SK-N-SH treated with all-trans-retinoic acid at 6 μM for 48 hours (cell line): Measurements from ENCODE around the gene CCNT1.

Experiments
- ATAC-seq: fragments of 200-7000 bp; cut with Tn5 transposase; 3 replicates; pipeline ENCODE4 v1.9.1; 2020; ENCODE audit warnings: mild to moderate bottlenecking, moderate library complexity
- ARNTL ChIP-seq: fragments of 450-650 bp; formaldehyde crosslinking; IDR thresholded peaks from 2 replicates; pipeline ENCODE4 v1.5.0; 2020; ENCODE audit warnings: low read depth, mild to moderate bottlenecking, moderate library complexity, borderline replicate concordance
- CREB5 ChIP-seq: fragments of 250-450 bp; sonication (Bioruptor Pico); IDR thresholded peaks from 2 replicates; pipeline ENCODE4 v1.5.1; 2020; ENCODE audit warnings: low read depth, mild to moderate bottlenecking, moderate library complexity
- CSDC2 ChIP-seq: fragments of 250-450 bp; sonication (Bioruptor Pico); IDR thresholded peaks from 2 replicates; pipeline ENCODE4 v1.5.0; 2020; ENCODE audit warnings: mild to moderate bottlenecking, moderate library complexity
- GLIS3 ChIP-seq: fragments of 250-450 bp; sonication (Bioruptor Pico); IDR thresholded peaks from 2 replicates; pipeline ENCODE4 v1.5.0; 2020; ENCODE audit warnings: mild to moderate bottlenecking, moderate library complexity
- ISL1 ChIP-seq: fragments of 250-450 bp; sonication (Bioruptor Pico); IDR thresholded peaks from 2 replicates; pipeline ENCODE4 v2.1.2; 2022; ENCODE audit warnings: mild to moderate bottlenecking, moderate library complexity
- OSR1 ChIP-seq: fragments of 250-450 bp; sonication (Bioruptor Pico); IDR thresholded peaks from 2 replicates; pipeline ENCODE4 v1.8.0; 2022; ENCODE audit warnings: moderate library complexity, mild to moderate bottlenecking, inconsistent platforms
- PPARA ChIP-seq: fragments of 250-450 bp; sonication (Bioruptor Pico); IDR thresholded peaks from 2 replicates; pipeline ENCODE4 v1.5.0; 2020; ENCODE audit warnings: mild to moderate bottlenecking, borderline replicate concordance
- RARB ChIP-seq: fragments of 250-450 bp; sonication (Bioruptor Pico); IDR thresholded peaks from 2 replicates; pipeline ENCODE4 v1.8.0; 2021; ENCODE audit warnings: mild to moderate bottlenecking, moderate library complexity
- TOX ChIP-seq: fragments of 250-450 bp; sonication (Bioruptor Pico); IDR thresholded peaks from 2 replicates; pipeline ENCODE4 v1.8.0; 2021; ENCODE audit warnings: mild to moderate bottlenecking, moderate library complexity, borderline replicate concordance
- ZC3H10 ChIP-seq: fragments of 250-450 bp; sonication (Bioruptor Pico); IDR thresholded peaks from 2 replicates; pipeline ENCODE4 v1.5.1; 2021; ENCODE audit warnings: mild to moderate bottlenecking, moderate library complexity
- ZFP3 ChIP-seq: fragments of 250-450 bp; sonication (Bioruptor Pico); IDR thresholded peaks from 2 replicates; pipeline ENCODE4 v1.5.0; 2020; ENCODE audit warnings: mild to moderate bottlenecking, moderate library complexity
- ZFP30 ChIP-seq: fragments of 450-650 bp; formaldehyde crosslinking; IDR thresholded peaks from 2 replicates; pipeline ENCODE4 v1.5.0; 2022; ENCODE audit warnings: mild to moderate bottlenecking, moderate library complexity
- ZNF565 ChIP-seq: fragments of 450-650 bp; formaldehyde crosslinking; conservative IDR thresholded peaks from 2 replicates; pipeline ENCODE4 v1.5.0; 2020; ENCODE audit warnings: low read depth, mild to moderate bottlenecking, moderate library complexity
- ZNF70 ChIP-seq: fragments of 450-650 bp; formaldehyde crosslinking; IDR thresholded peaks from 2 replicates; pipeline ENCODE4 v1.5.0; 2020; ENCODE audit warnings: mild to moderate bottlenecking, moderate library complexity
- ZNF8 ChIP-seq: fragments of 450-650 bp; formaldehyde crosslinking; IDR thresholded peaks from 2 replicates; pipeline ENCODE4 v1.5.0; 2020; ENCODE audit warnings: mild to moderate bottlenecking, moderate library complexity
- TF ChIP-seq, protein P1 (sequence below): fragments of 250-450 bp; sonication (Bioruptor Pico); IDR thresholded peaks from 2 replicates; pipeline ENCODE4 v1.5.0; 2020; ENCODE audit warnings: mild to moderate bottlenecking, moderate library complexity
- TF ChIP-seq, protein P2 (sequence below): fragments of 250-450 bp; sonication (Bioruptor Pico); IDR thresholded peaks from 2 replicates; pipeline ENCODE4 v1.8.0; 2021; ENCODE audit warnings: low read depth, mild to moderate bottlenecking, moderate library complexity, borderline replicate concordance
- TF ChIP-seq, protein P3 (sequence below): fragments of 250-450 bp; sonication (Bioruptor Pico); IDR thresholded peaks from 2 replicates; pipeline ENCODE4 v1.8.0; 2020; ENCODE audit warnings: mild to moderate bottlenecking, moderate library complexity, borderline replicate concordance

CCNT1 gene

DNA sequence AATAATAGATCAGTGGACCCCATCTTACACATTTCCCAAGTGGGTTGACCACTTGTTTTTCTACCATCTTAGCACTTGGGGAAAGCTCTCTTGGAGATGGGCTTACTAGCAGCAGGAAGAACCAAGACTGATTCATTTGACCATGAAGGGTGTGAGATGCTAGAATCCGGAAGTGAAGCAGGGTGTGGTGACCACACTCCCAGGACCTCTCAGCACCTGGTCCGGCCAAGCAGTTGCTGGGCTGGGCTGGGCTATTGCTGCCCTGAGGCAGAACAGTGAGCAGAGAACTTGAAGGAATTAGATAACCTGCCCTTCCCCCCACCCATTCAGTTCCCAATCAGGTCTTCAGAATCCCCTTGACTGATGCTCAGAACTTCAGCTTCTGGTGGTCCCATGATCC, 48.0 kb upstream of the CCNT1 start:
- TF ChIP-seq ZNF565 (CRISPR knock-in tag) (no peak), ZFP30 (no peak), GLIS3 (CRISPR knock-in tag) (no peak), ISL1 (CRISPR knock-in tag) (no peak)
- TF ChIP-seq, all 23 proteins: peak for 0
- no peak for ATAC-seq

- no peak; the same call in 2 of the 3 replicates for ATAC-seq
- no peak for TF ChIP-seq GLIS3 (CRISPR knock-in tag)
- no peak for TF ChIP-seq ZNF565 (CRISPR knock-in tag)
- no peak for TF ChIP-seq ZFP30
- TF ChIP-seq RARB: no peak
Measured at GRCh38 chr12:48758737-48759136, 42.2 kb upstream of the CCNT1 start.

GRCh38 chr12:48758186-48758585, 41.7 kb upstream of the CCNT1 start:
- no peak for ATAC-seq
- TF ChIP-seq ZFP30: no peak
- TF ChIP-seq CREB5 (CRISPR knock-in tag): no peak
- TF ChIP-seq, protein P1, sequence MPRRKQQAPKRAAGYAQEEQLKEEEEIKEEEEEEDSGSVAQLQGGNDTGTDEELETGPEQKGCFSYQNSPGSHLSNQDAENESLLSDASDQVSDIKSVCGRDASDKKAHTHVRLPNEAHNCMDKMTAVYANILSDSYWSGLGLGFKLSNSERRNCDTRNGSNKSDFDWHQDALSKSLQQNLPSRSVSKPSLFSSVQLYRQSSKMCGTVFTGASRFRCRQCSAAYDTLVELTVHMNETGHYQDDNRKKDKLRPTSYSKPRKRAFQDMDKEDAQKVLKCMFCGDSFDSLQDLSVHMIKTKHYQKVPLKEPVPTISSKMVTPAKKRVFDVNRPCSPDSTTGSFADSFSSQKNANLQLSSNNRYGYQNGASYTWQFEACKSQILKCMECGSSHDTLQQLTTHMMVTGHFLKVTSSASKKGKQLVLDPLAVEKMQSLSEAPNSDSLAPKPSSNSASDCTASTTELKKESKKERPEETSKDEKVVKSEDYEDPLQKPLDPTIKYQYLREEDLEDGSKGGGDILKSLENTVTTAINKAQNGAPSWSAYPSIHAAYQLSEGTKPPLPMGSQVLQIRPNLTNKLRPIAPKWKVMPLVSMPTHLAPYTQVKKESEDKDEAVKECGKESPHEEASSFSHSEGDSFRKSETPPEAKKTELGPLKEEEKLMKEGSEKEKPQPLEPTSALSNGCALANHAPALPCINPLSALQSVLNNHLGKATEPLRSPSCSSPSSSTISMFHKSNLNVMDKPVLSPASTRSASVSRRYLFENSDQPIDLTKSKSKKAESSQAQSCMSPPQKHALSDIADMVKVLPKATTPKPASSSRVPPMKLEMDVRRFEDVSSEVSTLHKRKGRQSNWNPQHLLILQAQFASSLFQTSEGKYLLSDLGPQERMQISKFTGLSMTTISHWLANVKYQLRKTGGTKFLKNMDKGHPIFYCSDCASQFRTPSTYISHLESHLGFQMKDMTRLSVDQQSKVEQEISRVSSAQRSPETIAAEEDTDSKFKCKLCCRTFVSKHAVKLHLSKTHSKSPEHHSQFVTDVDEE (CRISPR knock-in tag): no peak
- TF ChIP-seq, protein P2, sequence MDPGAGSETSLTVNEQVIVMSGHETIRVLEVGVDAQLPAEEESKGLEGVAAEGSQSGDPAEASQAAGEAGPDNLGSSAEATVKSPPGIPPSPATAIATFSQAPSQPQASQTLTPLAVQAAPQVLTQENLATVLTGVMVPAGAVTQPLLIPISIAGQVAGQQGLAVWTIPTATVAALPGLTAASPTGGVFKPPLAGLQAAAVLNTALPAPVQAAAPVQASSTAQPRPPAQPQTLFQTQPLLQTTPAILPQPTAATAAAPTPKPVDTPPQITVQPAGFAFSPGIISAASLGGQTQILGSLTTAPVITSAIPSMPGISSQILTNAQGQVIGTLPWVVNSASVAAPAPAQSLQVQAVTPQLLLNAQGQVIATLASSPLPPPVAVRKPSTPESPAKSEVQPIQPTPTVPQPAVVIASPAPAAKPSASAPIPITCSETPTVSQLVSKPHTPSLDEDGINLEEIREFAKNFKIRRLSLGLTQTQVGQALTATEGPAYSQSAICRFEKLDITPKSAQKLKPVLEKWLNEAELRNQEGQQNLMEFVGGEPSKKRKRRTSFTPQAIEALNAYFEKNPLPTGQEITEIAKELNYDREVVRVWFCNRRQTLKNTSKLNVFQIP (CRISPR knock-in tag): no peak
- TF ChIP-seq CSDC2 (CRISPR knock-in tag): no peak
- TF ChIP-seq RARB: no peak
- TF ChIP-seq PPARA (CRISPR knock-in tag): no peak
- TF ChIP-seq ZNF8 (CRISPR knock-in tag): no peak
- TF ChIP-seq OSR1 (CRISPR knock-in tag): no peak
- no peak for TF ChIP-seq ZFP3 (CRISPR knock-in tag)
- TF ChIP-seq TOX (CRISPR knock-in tag): no peak
- no peak for TF ChIP-seq ARNTL (CRISPR knock-in tag)
- TF ChIP-seq, all 23 proteins: peak for 0

DNA sequence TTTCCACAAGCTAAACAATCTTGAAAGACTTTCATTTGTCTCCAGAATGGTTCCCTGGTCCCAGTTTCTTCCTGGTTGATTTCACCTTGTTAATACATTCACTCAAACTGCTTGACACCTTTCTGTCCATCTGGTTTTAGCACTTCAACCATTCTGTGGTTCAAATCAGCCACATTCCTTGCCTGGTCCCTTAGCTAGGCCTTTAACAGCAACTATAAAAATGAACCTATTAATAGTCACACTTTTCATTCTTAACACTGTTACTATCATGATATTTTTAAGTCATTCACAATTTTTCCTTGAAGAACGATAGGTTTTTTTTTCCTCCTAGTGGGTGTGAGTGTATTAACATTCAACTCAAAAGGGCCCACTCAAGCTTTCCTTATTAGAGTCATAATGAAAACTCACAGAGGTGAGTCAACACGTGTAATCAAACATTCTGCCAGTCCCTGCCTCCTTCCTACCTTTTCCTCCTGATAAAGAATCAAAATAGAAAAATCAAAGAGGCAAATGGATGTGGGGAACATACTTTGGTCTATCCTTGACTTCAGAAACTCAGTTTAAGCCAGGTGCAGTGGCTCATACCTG, 34.4 kb upstream of the CCNT1 start:
- TF ChIP-seq CREB5 (CRISPR knock-in tag): no peak
- ATAC-seq: no peak

- TF ChIP-seq CSDC2 (CRISPR knock-in tag): no peak
- no peak for TF ChIP-seq PPARA (CRISPR knock-in tag)
- TF ChIP-seq ZC3H10 (CRISPR knock-in tag): no peak
- TF ChIP-seq ZNF70 (CRISPR knock-in tag): no peak
- TF ChIP-seq, protein P3, sequence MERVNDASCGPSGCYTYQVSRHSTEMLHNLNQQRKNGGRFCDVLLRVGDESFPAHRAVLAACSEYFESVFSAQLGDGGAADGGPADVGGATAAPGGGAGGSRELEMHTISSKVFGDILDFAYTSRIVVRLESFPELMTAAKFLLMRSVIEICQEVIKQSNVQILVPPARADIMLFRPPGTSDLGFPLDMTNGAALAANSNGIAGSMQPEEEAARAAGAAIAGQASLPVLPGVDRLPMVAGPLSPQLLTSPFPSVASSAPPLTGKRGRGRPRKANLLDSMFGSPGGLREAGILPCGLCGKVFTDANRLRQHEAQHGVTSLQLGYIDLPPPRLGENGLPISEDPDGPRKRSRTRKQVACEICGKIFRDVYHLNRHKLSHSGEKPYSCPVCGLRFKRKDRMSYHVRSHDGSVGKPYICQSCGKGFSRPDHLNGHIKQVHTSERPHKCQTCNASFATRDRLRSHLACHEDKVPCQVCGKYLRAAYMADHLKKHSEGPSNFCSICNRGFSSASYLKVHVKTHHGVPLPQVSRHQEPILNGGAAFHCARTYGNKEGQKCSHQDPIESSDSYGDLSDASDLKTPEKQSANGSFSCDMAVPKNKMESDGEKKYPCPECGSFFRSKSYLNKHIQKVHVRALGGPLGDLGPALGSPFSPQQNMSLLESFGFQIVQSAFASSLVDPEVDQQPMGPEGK: no peak
- TF ChIP-seq CREB5 (CRISPR knock-in tag): no peak
- no peak for TF ChIP-seq ZFP30
- TF ChIP-seq GLIS3 (CRISPR knock-in tag): no peak
- no peak for TF ChIP-seq RARB
- ATAC-seq: no peak
Measured at GRCh38 chr12:48750215-48750614, 33.7 kb upstream of the CCNT1 start.
